K562 (cell line): Measurements from ENCODE around the gene FMC1. TPM values are rescaled to one million over a fixed set of nuclear protein-coding genes. Genes with fewer than 3 reads are reported as not detected.

Experiments used
- CHD1 ChIP-seq: fragments of 200-600 bp; sonication (generic); IDR thresholded peaks from one replicate; pipeline ENCODE4 v1.6.1; 2012; ENCODE audit warnings: mild to moderate bottlenecking, moderate library complexity, low read length, inconsistent platforms
- DDX20 ChIP-seq: fragments of 450-650 bp; IDR thresholded peaks from 2 replicates; pipeline ENCODE4 v1.6.1; 2016; ENCODE audit warnings: missing genetic modification characterization, low read depth, mild to moderate bottlenecking, missing compliant biosample characterization, moderate library complexity
- DMBX1 ChIP-seq: fragments of 250-450 bp; sonication (Bioruptor Pico); IDR thresholded peaks from 2 replicates; pipeline ENCODE4 v1.8.0; 2022; ENCODE audit warnings: inconsistent platforms, mild to moderate bottlenecking, moderate library complexity, borderline replicate concordance
- ESRRB ChIP-seq: fragments of 250-450 bp; sonication (Bioruptor Pico); IDR thresholded peaks from 2 replicates; pipeline ENCODE4 v1.5.0; 2020; ENCODE audit warnings: mild to moderate bottlenecking, moderate library complexity, borderline replicate concordance
- ETS2 ChIP-seq: IDR thresholded peaks from 2 replicates; pipeline ENCODE4 v1.6.1; 2016; ENCODE audit warnings: borderline replicate concordance, missing genetic modification characterization, mild to moderate bottlenecking, moderate library complexity, missing compliant biosample characterization; ENCODE audit not compliant: poor library complexity, severe bottlenecking
- FOXM1 ChIP-seq, 2 experiments: fragments of 450-650 bp in 1 of 2; sonication (generic) in 1 of 2; formaldehyde crosslinking in 1 of 2; IDR thresholded peaks; 2 replicates each; pipeline versions ENCODE4 v1.6.1 to v1.9.0; 2017 to 2022; ENCODE audit warnings: low read depth in 2 of 2, mild to moderate bottlenecking in 2 of 2, missing genetic modification reagents in 1 of 2, moderate library complexity in 1 of 2
- GABPA ChIP-seq: fragments of 200-800 bp; sonication (Bioruptor generic); conservative IDR thresholded peaks from 2 replicates; pipeline ENCODE4 v1.6.1; 2016; ENCODE audit warnings: low read depth, missing genetic modification characterization, missing compliant biosample characterization
- HCFC1 ChIP-seq: IDR thresholded peaks from 2 replicates; pipeline ENCODE4 v1.6.1; 2012; ENCODE audit warnings: low read depth, low read length, improper control_type of control experiment
- HDAC1 ChIP-seq, 2 experiments: fragments of 450-650 bp; IDR thresholded peaks; 2 replicates each; pipeline ENCODE4 v1.6.1; 2016 to 2017; ENCODE audit warnings: inconsistent platforms in 1 of 2, mild to moderate bottlenecking in 1 of 2, moderate library complexity in 1 of 2
- HDAC3 ChIP-seq: fragments of 450-650 bp; IDR thresholded peaks from 2 replicates; pipeline ENCODE4 v1.6.1; 2018; ENCODE audit warnings: borderline replicate concordance, mild to moderate bottlenecking, moderate library complexity; ENCODE audit not compliant: partially characterized antibody
- HDGF ChIP-seq: fragments of 450-650 bp; IDR thresholded peaks from 2 replicates; pipeline ENCODE4 v1.6.1; 2016
- HMG20A ChIP-seq: fragments of 450-650 bp; formaldehyde crosslinking; conservative IDR thresholded peaks from 2 replicates; pipeline ENCODE4 v1.4.0; 2020; ENCODE audit warnings: mild to moderate bottlenecking, mixed read lengths
- MED1 ChIP-seq: sonication (generic); formaldehyde crosslinking; IDR thresholded peaks from 2 replicates; pipeline ENCODE4 v1.8.1; 2023; ENCODE audit warnings: missing genetic modification reagents, borderline replicate concordance
- RFX7 ChIP-seq: fragments of 250-450 bp; sonication (Bioruptor Pico); IDR thresholded peaks from 2 replicates; pipeline ENCODE4 v1.5.1; 2021; ENCODE audit warnings: mild to moderate bottlenecking
- TRIM28 ChIP-seq: fragments of 450-650 bp; IDR thresholded peaks from 2 replicates; pipeline ENCODE4 v1.6.1; 2017
- ZFP30 ChIP-seq: fragments of 250-450 bp; sonication (Bioruptor Pico); IDR thresholded peaks from 2 replicates; pipeline ENCODE4 v1.8.0; 2022; ENCODE audit warnings: moderate library complexity, mild to moderate bottlenecking, inconsistent platforms, borderline replicate concordance
- ZNF583 ChIP-seq: fragments of 250-450 bp; sonication (Bioruptor Pico); IDR thresholded peaks from 2 replicates; pipeline ENCODE4 v1.4.0; 2020
- polyA plus RNA-seq, 8 experiments: library from polyadenylated mRNA; depleted of rRNA in 4 of 8; stranded (reverse) in 5 of 8; unstranded in 3 of 8; fragments of >200 nt; fragmentation: Nextera tagmentation in 2 of 8; fragmentation: Illumina TruSeq in 1 of 8; extraction: Ambion mirVana in 2 of 8; extraction: Trizol in 1 of 8; gene quantifications; 2 replicates each; pipeline versions ENCODE4 v1.2.1 to v1.2.3, GENCODE V29; 2011 to 2014; ENCODE audit warnings: inconsistent platforms in 1 of 8, missing spikeins in 1 of 8
- total RNA-seq, 7 experiments: library from RNA; depleted of rRNA in 6 of 7; stranded (reverse); fragments of >200 nt in 6 of 7; fragmentation: Illumina TruSeq in 2 of 7; extraction: Trizol in 2 of 7; gene quantifications; 2 replicates each; pipeline versions ENCODE4 v1.2.1 to v1.2.3, GENCODE V29; 2011 to 2021; ENCODE audit warnings: low replicate concordance in 1 of 7
- TF ChIP-seq, protein P1 (sequence below): fragments of 250-450 bp; sonication (Bioruptor Pico); IDR thresholded peaks from 2 replicates; pipeline ENCODE4 v1.5.0; 2021; ENCODE audit warnings: mild to moderate bottlenecking, borderline replicate concordance
- TF ChIP-seq, protein P2 (sequence below): fragments of 250-450 bp; sonication (Bioruptor Pico); IDR thresholded peaks from 2 replicates; pipeline ENCODE4 v1.4.0; 2020; ENCODE audit warnings: mild to moderate bottlenecking, moderate library complexity
- TF ChIP-seq, protein P3 (sequence below): fragments of 450-650 bp; formaldehyde crosslinking; IDR thresholded peaks from 2 replicates; pipeline ENCODE4 v1.4.0; 2022; ENCODE audit warnings: missing genetic modification characterization
- TF ChIP-seq, protein P4 (sequence below): sonication (generic); formaldehyde crosslinking; IDR thresholded peaks from 2 replicates; pipeline ENCODE4 v1.8.0; 2022; ENCODE audit warnings: mild to moderate bottlenecking, missing genetic modification reagents

The FMC1 gene
- total and polyA plus RNA-seq, 9 of the 15 experiments (the other 6 are each of a cell fraction or from before 2014, with no cell fraction given), result 14.0 to 116 (median 29.0) TPM

DNA sequence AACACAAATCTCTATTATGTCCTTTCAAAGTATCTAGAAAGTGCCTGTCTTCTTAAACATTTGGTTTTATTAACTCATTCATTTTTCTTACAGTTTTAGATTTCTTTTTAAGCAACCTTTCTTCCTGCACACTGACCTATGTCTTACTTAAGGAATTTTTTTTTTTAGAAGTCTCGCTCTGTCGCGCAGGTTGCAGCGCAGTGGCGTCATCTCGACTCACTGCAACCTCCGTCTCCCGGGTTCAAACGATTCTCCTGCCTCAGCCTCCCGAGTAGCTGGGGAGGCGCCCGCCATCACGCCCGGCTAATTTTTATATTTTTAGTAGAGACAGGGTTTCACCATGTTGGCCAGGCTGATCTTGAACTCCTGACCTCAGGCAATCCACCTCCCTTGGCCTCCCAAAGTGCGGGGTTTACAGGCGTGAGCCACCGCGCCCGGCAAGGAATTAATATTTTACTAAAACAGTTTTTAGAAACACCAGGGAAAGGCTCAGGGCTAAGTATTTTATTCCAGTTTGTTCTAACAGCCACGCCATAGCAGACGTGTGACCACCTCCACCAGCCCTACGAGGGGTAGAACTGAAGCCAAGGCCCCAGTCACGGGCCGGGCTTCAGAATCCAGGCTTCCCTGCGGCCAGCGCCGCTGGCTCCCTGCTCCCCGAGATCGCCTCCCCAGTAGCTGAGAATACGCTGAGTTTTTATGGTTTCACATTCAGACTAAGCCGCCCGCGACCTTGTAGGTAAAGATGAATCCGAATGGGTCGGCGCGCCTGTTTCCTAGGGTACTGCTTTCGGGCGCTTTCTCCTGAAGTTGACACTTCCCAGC, 17.6 kb downstream of the FMC1 start (continued):
- no peak for TF ChIP-seq HDAC1 (IDR thresholded peaks at IDR 0.05)
- TF ChIP-seq HCFC1, result peak; percentile 34; the same call in 1 of the 2 replicates
- peak; percentile 93 for TF ChIP-seq CHD1
- no peak for TF ChIP-seq ZFP30 (CRISPR knock-in tag)
- TF ChIP-seq DMBX1, result no peak; the same call in 1 of the 2 replicates
- TF ChIP-seq HDGF, result peak; percentile 65; the same call in 1 of the 2 replicates
- no peak for TF ChIP-seq ESRRB (CRISPR knock-in tag)
- TF ChIP-seq TRIM28, result no peak; the same call in 1 of the 2 replicates
- TF ChIP-seq, protein P1, sequence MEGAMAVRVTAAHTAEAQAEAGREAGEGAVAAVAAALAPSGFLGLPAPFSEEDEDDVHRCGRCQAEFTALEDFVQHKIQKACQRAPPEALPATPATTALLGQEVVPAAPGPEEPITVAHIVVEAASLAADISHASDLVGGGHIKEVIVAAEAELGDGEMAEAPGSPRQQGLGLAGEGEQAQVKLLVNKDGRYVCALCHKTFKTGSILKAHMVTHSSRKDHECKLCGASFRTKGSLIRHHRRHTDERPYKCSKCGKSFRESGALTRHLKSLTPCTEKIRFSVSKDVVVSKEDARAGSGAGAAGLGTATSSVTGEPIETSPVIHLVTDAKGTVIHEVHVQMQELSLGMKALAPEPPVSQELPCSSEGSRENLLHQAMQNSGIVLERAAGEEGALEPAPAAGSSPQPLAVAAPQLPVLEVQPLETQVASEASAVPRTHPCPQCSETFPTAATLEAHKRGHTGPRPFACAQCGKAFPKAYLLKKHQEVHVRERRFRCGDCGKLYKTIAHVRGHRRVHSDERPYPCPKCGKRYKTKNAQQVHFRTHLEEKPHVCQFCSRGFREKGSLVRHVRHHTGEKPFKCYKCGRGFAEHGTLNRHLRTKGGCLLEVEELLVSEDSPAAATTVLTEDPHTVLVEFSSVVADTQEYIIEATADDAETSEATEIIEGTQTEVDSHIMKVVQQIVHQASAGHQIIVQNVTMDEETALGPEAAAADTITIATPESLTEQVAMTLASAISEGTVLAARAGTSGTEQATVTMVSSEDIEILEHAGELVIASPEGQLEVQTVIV (CRISPR knock-in tag), result peak; percentile 9; the same call in 1 of the 2 replicates
- no peak for TF ChIP-seq HMG20A (CRISPR knock-in tag)
- 0 out of 2 replicates have a peak, but pooled peaks have one; percentile 49 for TF ChIP-seq GABPA (tag)
- TF ChIP-seq, protein P2, sequence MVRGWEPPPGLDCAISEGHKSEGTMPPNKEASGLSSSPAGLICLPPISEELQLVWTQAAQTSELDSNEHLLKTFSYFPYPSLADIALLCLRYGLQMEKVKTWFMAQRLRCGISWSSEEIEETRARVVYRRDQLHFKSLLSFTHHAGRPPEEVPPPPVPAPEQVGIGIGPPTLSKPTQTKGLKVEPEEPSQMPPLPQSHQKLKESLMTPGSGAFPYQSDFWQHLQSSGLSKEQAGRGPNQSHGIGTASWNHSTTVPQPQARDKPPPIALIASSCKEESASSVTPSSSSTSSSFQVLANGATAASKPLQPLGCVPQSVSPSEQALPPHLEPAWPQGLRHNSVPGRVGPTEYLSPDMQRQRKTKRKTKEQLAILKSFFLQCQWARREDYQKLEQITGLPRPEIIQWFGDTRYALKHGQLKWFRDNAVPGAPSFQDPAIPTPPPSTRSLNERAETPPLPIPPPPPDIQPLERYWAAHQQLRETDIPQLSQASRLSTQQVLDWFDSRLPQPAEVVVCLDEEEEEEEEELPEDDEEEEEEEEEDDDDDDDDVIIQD (CRISPR knock-in tag), result no peak
- no peak for TF ChIP-seq MED1 (CRISPR knock-in tag)
- TF ChIP-seq ETS2 (tag), result no peak
- TF ChIP-seq ZNF583 (CRISPR knock-in tag), result 0 out of 2 replicates have a peak, but pooled peaks have one; percentile 19
- no peak; the same call in 1 of the 2 replicates for TF ChIP-seq DDX20
- peak; percentile 48 for TF ChIP-seq HDAC3
- TF ChIP-seq, protein P3, sequence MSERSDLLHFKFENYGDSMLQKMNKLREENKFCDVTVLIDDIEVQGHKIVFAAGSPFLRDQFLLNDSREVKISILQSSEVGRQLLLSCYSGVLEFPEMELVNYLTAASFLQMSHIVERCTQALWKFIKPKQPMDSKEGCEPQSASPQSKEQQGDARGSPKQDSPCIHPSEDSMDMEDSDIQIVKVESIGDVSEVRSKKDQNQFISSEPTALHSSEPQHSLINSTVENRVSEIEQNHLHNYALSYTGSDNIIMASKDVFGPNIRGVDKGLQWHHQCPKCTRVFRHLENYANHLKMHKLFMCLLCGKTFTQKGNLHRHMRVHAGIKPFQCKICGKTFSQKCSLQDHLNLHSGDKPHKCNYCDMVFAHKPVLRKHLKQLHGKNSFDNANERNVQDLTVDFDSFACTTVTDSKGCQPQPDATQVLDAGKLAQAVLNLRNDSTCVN (CRISPR knock-in tag), result peak; percentile 5; the same call in 1 of the 2 replicates
- peak; percentile 49 for TF ChIP-seq FOXM1 (IDR thresholded peaks at IDR 0.05; ENCODE audit: low read depth)
- no peak for TF ChIP-seq FOXM1 (CRISPR knock-in tag; IDR thresholded peaks at IDR 0.05; ENCODE audit: low read depth)
- TF ChIP-seq, protein P4, sequence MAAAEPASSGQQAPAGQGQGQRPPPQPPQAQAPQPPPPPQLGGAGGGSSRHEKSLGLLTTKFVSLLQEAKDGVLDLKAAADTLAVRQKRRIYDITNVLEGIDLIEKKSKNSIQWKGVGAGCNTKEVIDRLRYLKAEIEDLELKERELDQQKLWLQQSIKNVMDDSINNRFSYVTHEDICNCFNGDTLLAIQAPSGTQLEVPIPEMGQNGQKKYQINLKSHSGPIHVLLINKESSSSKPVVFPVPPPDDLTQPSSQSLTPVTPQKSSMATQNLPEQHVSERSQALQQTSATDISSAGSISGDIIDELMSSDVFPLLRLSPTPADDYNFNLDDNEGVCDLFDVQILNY (CRISPR knock-in tag), result no peak
- 0 out of 2 replicates have a peak, but pooled peaks have one; percentile 48 for TF ChIP-seq RFX7 (CRISPR knock-in tag)
